PC-3 (cell line): ENCODE results near the gene CPN2. TPM values are rescaled to one million over a fixed set of nuclear protein-coding genes. Genes with fewer than 3 reads are reported as not detected.

Experiments
- ATAC-seq: fragments of 200-7000 bp; cut with Tn5 transposase; 2 replicates; pipeline ENCODE4 v1.9.1; 2020; ENCODE audit warnings: mild to moderate bottlenecking, moderate library complexity
- BruUV-seq: library from RNA; stranded (reverse); fragments of 400-500 nt; replicated peaks from 2 replicates; lab custom pipeline; 2021; lab: Mats Ljungman, UMichigan
- CTCF ChIA-PET: fragments of 300-600 bp; sonication (Branson Sonifier 250); formaldehyde crosslinking; loops from one replicate; lab custom pipeline; 2022; ENCODE audit warnings: antibody characterized with exemption; lab: Charles Lee
- POLR2A ChIA-PET: fragments of 300-600 bp; sonication (Branson Sonifier 250); formaldehyde crosslinking; loops from one replicate; lab custom pipeline; 2022; ENCODE audit warnings: antibody characterized with exemption; ENCODE audit not compliant: unreplicated experiment; lab: Charles Lee
- DNase-seq: peaks from one replicate; pipeline ENCODE4 v3.0.0-alpha.2; 2015
- H2AFZ ChIP-seq: fragments of 300-600 bp; sonication (generic); 2 replicates; pipeline ENCODE4 v1.6.0; 2016; ENCODE audit warnings: antibody characterized with exemption, low read length
- H3F3A ChIP-seq: fragments of 300-600 bp; sonication (generic); one replicate; pipeline ENCODE4 v1.6.0; 2017; ENCODE audit warnings: antibody characterized with exemption, low read length, control low read depth, mild to moderate bottlenecking; ENCODE audit not compliant: unreplicated experiment
- H3K27ac ChIP-seq: fragments of 300-600 bp; sonication (generic); 2 replicates; pipeline ENCODE4 v1.5.1; 2016; ENCODE audit warnings: mild to moderate bottlenecking, low read length
- H3K27me3 ChIP-seq: fragments of 300-600 bp; sonication (generic); 2 replicates; pipeline ENCODE4 v1.6.1; 2016; ENCODE audit warnings: low read length, mixed read lengths
- H3K36me3 ChIP-seq: fragments of 300-600 bp; sonication (generic); 2 replicates; pipeline ENCODE4 v1.6.1; 2016; ENCODE audit warnings: low read depth, mixed run types, low read length, mixed read lengths
- H3K4me1 ChIP-seq: fragments of 300-600 bp; sonication (generic); 2 replicates; pipeline ENCODE4 v1.5.1; 2016; ENCODE audit warnings: low read length; ENCODE audit not compliant: insufficient read depth
- H3K4me2 ChIP-seq: fragments of 300-600 bp; sonication (generic); 2 replicates; pipeline ENCODE4 v1.6.0; 2016; ENCODE audit warnings: low read length
- H3K4me3 ChIP-seq: fragments of 300-600 bp; sonication (generic); 2 replicates; pipeline ENCODE4 v1.5.1; 2016; ENCODE audit warnings: mild to moderate bottlenecking, low read length, mixed read lengths
- H3K79me2 ChIP-seq: fragments of 300-600 bp; sonication (generic); 2 replicates; pipeline ENCODE4 v1.6.1; 2017; ENCODE audit warnings: low read length, mixed read lengths
- H3K9ac ChIP-seq: fragments of 300-600 bp; sonication (generic); 2 replicates; pipeline ENCODE4 v1.6.0; 2016; ENCODE audit warnings: mild to moderate bottlenecking, low read length
- H3K9me2 ChIP-seq: fragments of 300-600 bp; sonication (generic); replicated peaks from 2 replicates; pipeline ENCODE4 v1.6.1; 2016; ENCODE audit warnings: mixed run types, low read length, mixed read lengths
- H3K9me3 ChIP-seq: fragments of 300-600 bp; sonication (generic); 2 replicates; pipeline ENCODE4 v1.6.1; 2016; ENCODE audit warnings: low read length, mixed read lengths
- H4K20me1 ChIP-seq: fragments of 300-600 bp; sonication (generic); 2 replicates; pipeline ENCODE4 v1.6.1; 2016; ENCODE audit warnings: low read length, mixed read lengths
- EZH2 ChIP-seq: fragments of 300-600 bp; sonication (generic); IDR thresholded peaks from one replicate; pipeline ENCODE4 v1.6.1; 2017; ENCODE audit warnings: antibody characterized with exemption, mild to moderate bottlenecking, low read length; ENCODE audit not compliant: unreplicated experiment
- EZH2phosphoT487 ChIP-seq: fragments of 300-600 bp; sonication (generic); IDR thresholded peaks from 2 replicates; pipeline ENCODE4 v1.6.1; 2018; ENCODE audit warnings: mild to moderate bottlenecking, antibody characterized with exemption, low read length, borderline replicate concordance
- intact Hi-C: fragments of 100-400 bp; cut with micrococcal nuclease; formaldehyde crosslinking; loops from 2 replicates; pipeline ENCODE4 v1.9.0; 2023
- total RNA-seq: library from RNA; depleted of rRNA; stranded (reverse); fragments of >200 nt; gene quantifications from 2 replicates; pipeline ENCODE4 v1.2.3, GENCODE V29; 2014
- TF ChIP-seq, protein P1 (sequence below): fragments of 300-600 bp; sonication (generic); conservative IDR thresholded peaks from 2 replicates; pipeline ENCODE4 v1.5.1; 2017; ENCODE audit warnings: antibody characterized with exemption, low read depth, mild to moderate bottlenecking, low read length

CPN2 gene
- total RNA-seq, 1 experiment from 2014 or later: 0.07 TPM

DNA sequence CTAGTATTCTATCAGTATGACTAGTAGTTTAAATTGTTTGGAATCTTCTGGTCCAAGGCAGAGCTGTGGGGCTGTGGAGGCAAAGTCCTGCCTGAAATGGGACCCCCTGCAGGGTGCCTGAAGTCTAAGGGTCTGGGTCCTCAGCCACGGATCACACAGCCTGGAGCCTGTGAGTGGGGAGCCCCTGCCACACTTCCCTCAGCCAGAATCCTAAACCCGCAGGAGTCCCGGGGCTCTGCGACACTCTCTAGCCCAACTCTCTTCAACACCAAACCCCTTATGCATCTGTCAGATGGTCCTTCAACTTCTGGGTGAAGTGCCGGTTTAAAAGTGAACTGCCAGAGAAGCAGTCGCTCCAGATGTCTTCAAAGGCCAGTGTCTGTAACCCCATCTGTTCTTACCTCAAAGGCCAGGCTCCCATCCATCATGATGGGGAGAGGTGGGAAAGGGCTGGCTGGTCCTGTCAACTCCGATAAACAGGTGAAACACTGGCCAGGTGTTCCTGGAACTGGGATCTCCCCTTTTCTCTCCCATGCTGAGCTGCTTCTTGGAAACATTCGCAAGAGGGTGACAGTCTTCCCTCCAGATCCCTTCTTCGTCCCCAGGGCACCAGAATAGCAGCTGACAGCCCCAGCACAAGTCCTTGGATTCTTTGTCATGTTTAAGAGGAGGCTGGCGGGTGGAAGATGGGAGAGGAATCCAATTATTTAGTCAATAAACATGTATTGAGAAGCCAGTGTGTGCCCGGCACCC lies 45.6 kb downstream of the CPN2 start:
- Histone ChIP-seq H3K4me2 (no peak overlapping the region), H3K27me3 (no peaks in the 10 kb centered on the region), H3K79me2 (no peaks in the 10 kb centered on the region), H3K9me3 (no peaks in the 10 kb centered on the region), H4K20me1 (no peaks in the 10 kb centered on the region), H3K9ac (no peak overlapping the region), H2AFZ (no peak overlapping the region), H3F3A (no peaks in the 10 kb centered on the region), H3K36me3 (no peaks in the 10 kb centered on the region), H3K4me1 (no peaks in the 10 kb centered on the region), H3K9me2 (no peaks in the 10 kb centered on the region), H3K27ac (no peak overlapping the region), H3K4me3 (no peak overlapping the region)
- ChIA-PET CTCF (no interaction called here), POLR2A (no interaction called here)
- no peak for TF ChIP-seq EZH2phosphoT487
- TF ChIP-seq EZH2: no peak
- BruUV-seq: no TSS peak
- no peak for DNase-seq
- intact Hi-C loops: no loop called here
- ATAC-seq: no peak

DNA sequence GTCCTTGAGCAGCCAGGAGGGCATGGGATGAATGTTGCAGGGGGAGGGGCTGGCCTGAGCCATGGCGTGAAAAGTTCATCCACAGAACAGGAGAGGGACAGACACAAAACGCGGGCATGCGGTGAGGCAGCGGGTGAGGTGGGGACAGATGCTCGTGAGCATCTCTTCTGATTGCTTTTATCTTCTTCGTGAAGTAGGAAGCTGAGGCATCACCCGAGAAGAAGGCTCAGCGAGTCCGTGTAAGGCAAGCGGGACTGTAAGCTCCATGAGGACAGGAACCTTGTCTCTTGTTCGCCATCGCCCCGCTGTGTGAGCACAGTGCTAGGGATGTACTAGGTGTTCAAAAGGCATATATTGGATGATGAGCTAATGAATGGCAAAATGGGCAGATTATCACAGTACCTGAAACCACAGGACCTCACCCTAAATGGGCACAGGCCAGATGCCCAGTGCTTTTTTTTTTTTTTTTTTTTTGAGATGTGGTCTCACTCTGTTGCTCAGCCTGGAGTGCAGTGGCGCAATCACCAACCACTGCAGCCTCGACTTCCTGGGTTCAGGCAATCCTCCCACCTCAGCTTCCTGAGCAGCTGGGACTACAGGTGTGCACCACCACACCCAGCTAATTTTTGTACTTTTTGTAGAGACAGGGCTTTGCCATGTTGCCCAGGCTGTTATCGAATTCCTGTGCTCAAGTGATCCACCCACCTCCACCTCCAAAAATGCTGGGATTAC lies 46.8 kb downstream of the CPN2 start:
- Histone ChIP-seq H3K4me1 (no peaks in the 10 kb centered on the region), H3K27me3 (no peaks in the 10 kb centered on the region), H3K9ac (no peak overlapping the region), H2AFZ (no peak overlapping the region), H3K36me3 (no peaks in the 10 kb centered on the region), H3K27ac (no peak overlapping the region), H3K4me3 (no peak overlapping the region), H3F3A (no peaks in the 10 kb centered on the region), H3K79me2 (no peaks in the 10 kb centered on the region), H4K20me1 (no peaks in the 10 kb centered on the region), H3K9me3 (no peaks in the 10 kb centered on the region), H3K4me2 (no peak overlapping the region), H3K9me2 (no peaks in the 10 kb centered on the region)
- ChIA-PET POLR2A (no interaction called here), CTCF (no interaction called here)
- no TSS peak for BruUV-seq
- TF ChIP-seq EZH2phosphoT487 (no peak), EZH2 (no peak)
- TF ChIP-seq, protein P1, sequence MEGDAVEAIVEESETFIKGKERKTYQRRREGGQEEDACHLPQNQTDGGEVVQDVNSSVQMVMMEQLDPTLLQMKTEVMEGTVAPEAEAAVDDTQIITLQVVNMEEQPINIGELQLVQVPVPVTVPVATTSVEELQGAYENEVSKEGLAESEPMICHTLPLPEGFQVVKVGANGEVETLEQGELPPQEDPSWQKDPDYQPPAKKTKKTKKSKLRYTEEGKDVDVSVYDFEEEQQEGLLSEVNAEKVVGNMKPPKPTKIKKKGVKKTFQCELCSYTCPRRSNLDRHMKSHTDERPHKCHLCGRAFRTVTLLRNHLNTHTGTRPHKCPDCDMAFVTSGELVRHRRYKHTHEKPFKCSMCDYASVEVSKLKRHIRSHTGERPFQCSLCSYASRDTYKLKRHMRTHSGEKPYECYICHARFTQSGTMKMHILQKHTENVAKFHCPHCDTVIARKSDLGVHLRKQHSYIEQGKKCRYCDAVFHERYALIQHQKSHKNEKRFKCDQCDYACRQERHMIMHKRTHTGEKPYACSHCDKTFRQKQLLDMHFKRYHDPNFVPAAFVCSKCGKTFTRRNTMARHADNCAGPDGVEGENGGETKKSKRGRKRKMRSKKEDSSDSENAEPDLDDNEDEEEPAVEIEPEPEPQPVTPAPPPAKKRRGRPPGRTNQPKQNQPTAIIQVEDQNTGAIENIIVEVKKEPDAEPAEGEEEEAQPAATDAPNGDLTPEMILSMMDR: no peak
- ATAC-seq (no peak), DNase-seq (no peak)
- intact Hi-C loops: no loop called here

DNA sequence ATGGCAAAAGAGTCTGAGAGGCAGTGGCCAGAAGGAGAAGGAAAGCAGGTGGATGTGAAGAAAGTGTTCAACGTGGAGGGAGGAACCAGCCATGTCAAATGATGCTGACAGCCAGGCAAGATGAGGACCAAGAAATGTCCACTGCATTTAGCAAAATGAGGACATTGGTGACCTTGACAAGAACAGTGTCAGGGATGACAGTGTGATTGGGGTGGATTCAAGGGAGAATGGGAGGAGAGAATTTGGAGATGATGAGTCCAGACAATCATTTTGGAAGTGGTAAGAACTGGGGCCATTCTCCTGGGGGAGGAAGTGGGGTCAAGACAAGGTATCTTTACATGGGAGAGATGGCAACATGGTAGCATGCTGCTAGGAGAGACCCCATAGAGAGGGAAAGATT lies 47.4 kb downstream of the CPN2 start:
- no peak for ATAC-seq
- Histone ChIP-seq H3K36me3 (no peaks in the 10 kb centered on the region), H3K4me3 (no peak overlapping the region), H3K9me2 (no peaks in the 10 kb centered on the region), H3K9ac (no peak overlapping the region), H3K79me2 (no peaks in the 10 kb centered on the region), H3F3A (no peaks in the 10 kb centered on the region), H2AFZ (no peak overlapping the region), H3K4me1 (no peaks in the 10 kb centered on the region), H4K20me1 (no peaks in the 10 kb centered on the region), H3K4me2 (no peak overlapping the region), H3K27ac (no peak overlapping the region), H3K27me3 (no peaks in the 10 kb centered on the region), H3K9me3 (no peaks in the 10 kb centered on the region)
- TF ChIP-seq EZH2 (no peak), EZH2phosphoT487 (no peak)
- TF ChIP-seq, protein P1: no peak
- no TSS peak for BruUV-seq
- intact Hi-C loops: no loop called here
- ChIA-PET POLR2A (no interaction called here), CTCF (no interaction called here)
- no peak for DNase-seq
